HUES64 (cell line): ENCODE data around the gene STEAP3.

ENCODE experiments used
- H3K27ac ChIP-seq: 2 replicates; pipeline ENCODE4 v1.7.0; 2013; ENCODE audit warnings: low read depth, low read length, inconsistent platforms
- H3K27me3 ChIP-seq: 2 replicates; pipeline ENCODE4 v1.6.1; 2013; ENCODE audit warnings: mild to moderate bottlenecking, low read length; ENCODE audit not compliant: insufficient read depth
- H3K36me3 ChIP-seq: 2 replicates; pipeline ENCODE4 v1.6.1; 2013; ENCODE audit warnings: mild to moderate bottlenecking, low read length; ENCODE audit not compliant: insufficient read depth
- H3K4me1 ChIP-seq: 2 replicates; pipeline ENCODE4 v1.6.1; 2013; ENCODE audit warnings: mild to moderate bottlenecking, low read length, moderate library complexity; ENCODE audit not compliant: insufficient read depth
- H3K4me3 ChIP-seq: 2 replicates; pipeline ENCODE4 v1.5.1; 2013; ENCODE audit warnings: mild to moderate bottlenecking, low read length, moderate library complexity
- H3K9ac ChIP-seq: 2 replicates; pipeline ENCODE4 v1.6.1; 2013; ENCODE audit warnings: mild to moderate bottlenecking, low read depth, low read length
- H3K9me3 ChIP-seq: 2 replicates; pipeline ENCODE4 v1.6.1; 2013; ENCODE audit warnings: low read depth, low read length; ENCODE audit not compliant: insufficient read depth
- WGBS: fragments of 150-250, 120-280 bp; methylation state at CpG from one replicate; pipeline ENCODE4 v1.1.7; 2013; ENCODE audit warnings: missing lambda C conversion rate; 5-methylcytosine and 5-hydroxymethylcytosine counted together

STEAP3 gene

GRCh38 chr2:119240311-119241204 lies 16.9 kb downstream of the STEAP3 start:
- Histone ChIP-seq H3K27ac (0 out of 2 replicates have a peak overlapping the region, but pooled peaks have one; percentile 46), H3K4me3 (no peak overlapping the region), H3K27me3 (no peaks in the 10 kb centered on the region), H3K36me3 (peaks cover under 1% of the 10 kb centered on the region; the same call in 1 of the 2 replicates), H3K9me3 (no peaks in the 10 kb centered on the region), H3K4me1 (peaks cover 25% of the 10 kb centered on the region), H3K9ac (no peak overlapping the region)
- WGBS = 70% methylated on average over 15 of the region's 15 CpGs

GRCh38 chr2:119241205-119241532 lies 17.5 kb downstream of the STEAP3 start:
- H3K4me1 ChIP-seq = peaks cover 25% of the 10 kb centered on the region
- peaks cover 6% of the 10 kb centered on the region; the same call in 1 of the 2 replicates for H3K36me3 ChIP-seq
- no peaks in the 10 kb centered on the region for H3K27me3 ChIP-seq
- no peak overlapping the region for H3K9ac ChIP-seq
- no peak overlapping the region for H3K4me3 ChIP-seq
- H3K27ac ChIP-seq = no peak overlapping the region
- 72% methylated on average over 5 of the region's 5 CpGs for WGBS
- H3K9me3 ChIP-seq = no peaks in the 10 kb centered on the region

GRCh38 chr2:119242276-119243119 lies 18.9 kb downstream of the STEAP3 start:
- Histone ChIP-seq H3K36me3 (peaks cover 11% of the 10 kb centered on the region; the same call in 1 of the 2 replicates), H3K27me3 (no peaks in the 10 kb centered on the region), H3K27ac (no peak overlapping the region), H3K9me3 (no peaks in the 10 kb centered on the region), H3K4me3 (no peak overlapping the region), H3K4me1 (peaks cover 13% of the 10 kb centered on the region), H3K9ac (no peak overlapping the region)
- 89% methylated on average over 17 of the region's 17 CpGs for WGBS

GRCh38 chr2:119243621-119244020 lies 20.0 kb downstream of the STEAP3 start:
- peaks cover 11% of the 10 kb centered on the region for H3K36me3 ChIP-seq
- H3K9me3 ChIP-seq = no peaks in the 10 kb centered on the region
- 95% methylated on average over 2 of the region's 2 CpGs for WGBS
- H3K27ac ChIP-seq = no peak overlapping the region
- peaks cover 13% of the 10 kb centered on the region for H3K4me1 ChIP-seq
- H3K27me3 ChIP-seq = no peaks in the 10 kb centered on the region
- H3K9ac ChIP-seq = no peak overlapping the region
- no peak overlapping the region for H3K4me3 ChIP-seq

GRCh38 chr2:119245076-119245840 lies 21.6 kb downstream of the STEAP3 start:
- H3K4me1 ChIP-seq = peaks cover 8% of the 10 kb centered on the region
- H3K9ac ChIP-seq = no peak overlapping the region
- H3K27ac ChIP-seq = no peak overlapping the region
- peaks cover 25% of the 10 kb centered on the region for H3K36me3 ChIP-seq
- no peak overlapping the region for H3K4me3 ChIP-seq
- H3K9me3 ChIP-seq = no peaks in the 10 kb centered on the region
- H3K27me3 ChIP-seq = no peaks in the 10 kb centered on the region
- 93% methylated on average over 17 of the region's 17 CpGs for WGBS

- WGBS = 92% methylated on average over 3 of the region's 3 CpGs
- peaks cover 29% of the 10 kb centered on the region for H3K36me3 ChIP-seq
- H3K9ac ChIP-seq = no peak overlapping the region
- no peaks in the 10 kb centered on the region for H3K9me3 ChIP-seq
- no peak overlapping the region for H3K27ac ChIP-seq
- H3K27me3 ChIP-seq = no peaks in the 10 kb centered on the region
- H3K4me1 ChIP-seq = peaks cover 2% of the 10 kb centered on the region
- no peak overlapping the region for H3K4me3 ChIP-seq
These were observed 22.2 kb downstream of the STEAP3 start for GRCh38 chr2:119245841-119246230.

GRCh38 chr2:119246884-119247843 lies 23.5 kb downstream of the STEAP3 start:
- Histone ChIP-seq H3K4me3 (no peak overlapping the region), H3K9me3 (no peaks in the 10 kb centered on the region), H3K27me3 (no peaks in the 10 kb centered on the region), H3K9ac (no peak overlapping the region), H3K36me3 (peaks cover 29% of the 10 kb centered on the region), H3K4me1 (no peaks in the 10 kb centered on the region), H3K27ac (no peak overlapping the region)
- WGBS = 91% methylated on average over 24 of the region's 24 CpGs

- Histone ChIP-seq H3K9me3 (no peaks in the 10 kb centered on the region), H3K4me1 (peaks cover 6% of the 10 kb centered on the region; the same call in 1 of the 2 replicates), H3K27ac (no peak overlapping the region), H3K36me3 (peaks cover 32% of the 10 kb centered on the region), H3K9ac (no peak overlapping the region), H3K27me3 (no peaks in the 10 kb centered on the region), H3K4me3 (no peak overlapping the region)
- WGBS = 96% methylated on average over 29 of the region's 29 CpGs
These were observed 24.2 kb downstream of the STEAP3 start for GRCh38 chr2:119247844-119248271.

- Histone ChIP-seq H3K4me3 (no peak overlapping the region), H3K9ac (no peak overlapping the region), H3K27me3 (no peaks in the 10 kb centered on the region), H3K9me3 (no peaks in the 10 kb centered on the region), H3K36me3 (peaks cover 32% of the 10 kb centered on the region), H3K27ac (no peak overlapping the region), H3K4me1 (peaks cover 6% of the 10 kb centered on the region; the same call in 1 of the 2 replicates)
- WGBS = 88% methylated on average over 7 of the region's 7 CpGs
These were observed 24.7 kb downstream of the STEAP3 start for GRCh38 chr2:119248311-119248710.

GRCh38 chr2:119248751-119249150 lies 25.1 kb downstream of the STEAP3 start:
- Histone ChIP-seq H3K9ac (no peak overlapping the region), H3K27ac (no peak overlapping the region), H3K27me3 (no peaks in the 10 kb centered on the region), H3K36me3 (peaks cover 32% of the 10 kb centered on the region), H3K4me3 (no peak overlapping the region), H3K4me1 (peaks cover 6% of the 10 kb centered on the region; the same call in 1 of the 2 replicates), H3K9me3 (no peaks in the 10 kb centered on the region)
- WGBS = 96% methylated on average over 5 of the region's 5 CpGs
